WTC11 (cell line): ENCODE measurements around the gene SOCS2. TPM values are rescaled to one million over a fixed set of nuclear protein-coding genes. Genes with fewer than 3 reads are reported as not detected.
A peak's percentile ranks its signal among the peaks of the same experiment; 100 is the strongest.

Experiments
- ATAC-seq: fragments of 200-7000 bp; cut with Tn5 transposase; 2 replicates; pipeline ENCODE4 v1.10.0; 2021; ENCODE audit warnings: mild to moderate bottlenecking, moderate library complexity
- CTCF ChIA-PET: fragments of 300-600 bp; sonication (Branson Sonifier 250); formaldehyde crosslinking; loops from one replicate; lab custom pipeline; 2021; ENCODE audit warnings: antibody characterized with exemption; lab: Charles Lee
- POLR2A ChIA-PET: fragments of 350-600 bp; sonication (Branson Sonifier 250); formaldehyde crosslinking; loops from one replicate; lab custom pipeline; 2021; ENCODE audit warnings: antibody characterized with exemption; lab: Charles Lee
- DNase-seq: peaks from one replicate; pipeline ENCODE4 v3.0.0; 2021; ENCODE audit warnings: low spot score
- H3K27ac Mint-ChIP-seq: 2 replicates; pipeline ENCODE4 v1.8.0; 2021; ENCODE audit warnings: mixed read lengths
- H3K27me3 Mint-ChIP-seq: 2 replicates; pipeline ENCODE4 v1.8.0; 2021; ENCODE audit warnings: low read depth, mild to moderate bottlenecking, moderate library complexity, mixed read lengths
- H3K36me3 Mint-ChIP-seq: 2 replicates; pipeline ENCODE4 v1.8.0; 2021; ENCODE audit warnings: mixed read lengths
- H3K4me1 Mint-ChIP-seq: 2 replicates; pipeline ENCODE4 v1.8.0; 2022; ENCODE audit warnings: mixed read lengths
- H3K4me3 Mint-ChIP-seq: 2 replicates; pipeline ENCODE4 v1.8.0; 2021; ENCODE audit warnings: mild to moderate bottlenecking, moderate library complexity, mixed read lengths
- H3K9me3 Mint-ChIP-seq: 2 replicates; pipeline ENCODE4 v1.8.0; 2021; ENCODE audit warnings: mixed read lengths
- ATF3 ChIP-seq: sonication (generic); formaldehyde crosslinking; conservative IDR thresholded peaks from 2 replicates; pipeline ENCODE4 v1.8.1; 2022; ENCODE audit warnings: mild to moderate bottlenecking, missing genetic modification reagents
- ATF6 ChIP-seq: sonication (generic); formaldehyde crosslinking; IDR thresholded peaks from 2 replicates; pipeline ENCODE4 v1.8.1; 2023; ENCODE audit warnings: mild to moderate bottlenecking, missing genetic modification reagents
- ELF4 ChIP-seq: sonication (generic); formaldehyde crosslinking; IDR thresholded peaks from 2 replicates; pipeline ENCODE4 v1.8.1; 2022; ENCODE audit warnings: low read depth, mild to moderate bottlenecking, moderate library complexity, missing genetic modification reagents
- FOXP4 ChIP-seq: sonication (generic); formaldehyde crosslinking; IDR thresholded peaks from 2 replicates; pipeline ENCODE4 v1.8.0; 2022; ENCODE audit warnings: mild to moderate bottlenecking, missing genetic modification reagents
- GABPB1 ChIP-seq: sonication (generic); formaldehyde crosslinking; IDR thresholded peaks from 2 replicates; pipeline ENCODE4 v1.8.1; 2023; ENCODE audit warnings: mild to moderate bottlenecking, missing genetic modification reagents
- KAT7 ChIP-seq: sonication (generic); formaldehyde crosslinking; IDR thresholded peaks from 2 replicates; pipeline ENCODE4 v1.8.1; 2023; ENCODE audit warnings: missing genetic modification reagents, mild to moderate bottlenecking, borderline replicate concordance
- MAX ChIP-seq: sonication (generic); formaldehyde crosslinking; IDR thresholded peaks from 2 replicates; pipeline ENCODE4 v1.8.0; 2022; ENCODE audit warnings: mild to moderate bottlenecking, missing genetic modification reagents
- NFATC4 ChIP-seq: fragments of 250-450 bp; sonication (Bioruptor Pico); IDR thresholded peaks from 2 replicates; pipeline ENCODE4 v1.9.0; 2021; ENCODE audit warnings: mild to moderate bottlenecking
- NFYB ChIP-seq: sonication (generic); formaldehyde crosslinking; conservative IDR thresholded peaks from 2 replicates; pipeline ENCODE4 v1.8.0; 2022; ENCODE audit warnings: low read depth, missing genetic modification reagents
- RORB ChIP-seq: fragments of 250-450 bp; sonication (Bioruptor Pico); IDR thresholded peaks from 2 replicates; pipeline ENCODE4 v1.9.0; 2021; ENCODE audit warnings: mild to moderate bottlenecking
- SMAD3 ChIP-seq: sonication (generic); formaldehyde crosslinking; IDR thresholded peaks from 2 replicates; pipeline ENCODE4 v1.8.0; 2022; ENCODE audit warnings: missing genetic modification reagents, mild to moderate bottlenecking, borderline replicate concordance
- SMAD4 ChIP-seq: sonication (generic); formaldehyde crosslinking; IDR thresholded peaks from 2 replicates; pipeline ENCODE4 v1.8.0; 2022; ENCODE audit warnings: mild to moderate bottlenecking, missing genetic modification reagents
- SP1 ChIP-seq: sonication (generic); formaldehyde crosslinking; conservative IDR thresholded peaks from 2 replicates; pipeline ENCODE4 v1.8.1; 2022; ENCODE audit warnings: missing genetic modification reagents
- TCF7 ChIP-seq: sonication (generic); formaldehyde crosslinking; IDR thresholded peaks from 2 replicates; pipeline ENCODE4 v1.8.0; 2022; ENCODE audit warnings: mild to moderate bottlenecking, low read depth, missing genetic modification reagents, moderate library complexity
- TEAD1 ChIP-seq: sonication (generic); formaldehyde crosslinking; IDR thresholded peaks from 2 replicates; pipeline ENCODE4 v1.8.0; 2022; ENCODE audit warnings: mild to moderate bottlenecking, missing genetic modification reagents
- TEAD4 ChIP-seq: sonication (generic); formaldehyde crosslinking; IDR thresholded peaks from 2 replicates; pipeline ENCODE4 v1.8.0; 2022; ENCODE audit warnings: mild to moderate bottlenecking, missing genetic modification reagents
- TP53 ChIP-seq: sonication (generic); formaldehyde crosslinking; IDR thresholded peaks from 2 replicates; pipeline ENCODE4 v1.8.1; 2023; ENCODE audit warnings: mild to moderate bottlenecking, missing genetic modification reagents
- ZBTB43 ChIP-seq: sonication (generic); formaldehyde crosslinking; IDR thresholded peaks from 2 replicates; pipeline ENCODE4 v1.8.1; 2023; ENCODE audit warnings: mild to moderate bottlenecking, missing genetic modification reagents
- ZNF121 ChIP-seq: sonication (generic); formaldehyde crosslinking; IDR thresholded peaks from 2 replicates; pipeline ENCODE4 v1.8.0; 2023; ENCODE audit warnings: missing genetic modification reagents
- ZNF512 ChIP-seq: sonication (generic); formaldehyde crosslinking; IDR thresholded peaks from 2 replicates; pipeline ENCODE4 v1.8.1; 2022; ENCODE audit warnings: missing genetic modification reagents, borderline replicate concordance
- ZNF532 ChIP-seq: fragments of 250-450 bp; sonication (Bioruptor Pico); IDR thresholded peaks from 2 replicates; pipeline ENCODE4 v1.9.0; 2021; ENCODE audit warnings: mild to moderate bottlenecking, borderline replicate concordance
- total RNA-seq: library from RNA; stranded (reverse); gene quantifications from 3 replicates; pipeline ENCODE4 v1.2.3, GENCODE V29; 2021

SOCS2 gene
- total RNA-seq, 1 experiment from 2014 or later = 44.4 TPM

GRCh38 chr12:93616584-93617101 is 44.2 kb downstream of the SOCS2 start:
- Mint-ChIP-seq H3K27me3 (no peaks in the 10 kb centered on the region; the same call in 1 of the 2 replicates), H3K4me3 (no peak overlapping the region; the same call in 1 of the 2 replicates), H3K9me3 (peaks cover 12% of the 10 kb centered on the region), H3K36me3 (0 out of 2 replicates have a peak, but pooled peaks cover 5% of the 10 kb centered on the region), H3K27ac (peak overlapping the region; percentile 78), H3K4me1 (peaks cover 51% of the 10 kb centered on the region)
- DNase-seq (peak; percentile 48), ATAC-seq (peak; percentile 86)
- ChIA-PET POLR2A (no interaction called here), CTCF (interaction anchor here (1.5 kb wide), 1 partner anchor 47 kb away, joined by 4 read pairs; no protein-coding TSS in a partner anchor)
- no peak for TF ChIP-seq ELF4
- no peak for TF ChIP-seq NFATC4 (CRISPR knock-in tag)
- TF ChIP-seq ZNF512 = no peak
- TF ChIP-seq KAT7 (CRISPR knock-in tag) = no peak
- no peak for TF ChIP-seq GABPB1 (CRISPR knock-in tag)
- no peak for TF ChIP-seq TCF7 (CRISPR knock-in tag)
- no peak for TF ChIP-seq TEAD4 (CRISPR knock-in tag)
- TF ChIP-seq ZNF532 (CRISPR knock-in tag) = no peak
- no peak for TF ChIP-seq SMAD3 (CRISPR knock-in tag)
- TF ChIP-seq ZNF121 (CRISPR knock-in tag) = no peak
- TF ChIP-seq NFYB (CRISPR knock-in tag) = no peak
- peak; percentile 47; the same call in 1 of the 2 replicates for TF ChIP-seq MAX (CRISPR knock-in tag)
- no peak for TF ChIP-seq ATF3 (CRISPR knock-in tag)
- no peak for TF ChIP-seq TP53 (CRISPR knock-in tag)
- 0 out of 2 replicates have a peak, but pooled peaks have one; percentile 38 for TF ChIP-seq SP1 (CRISPR knock-in tag)
- TF ChIP-seq TEAD1 = peak; percentile 88
- no peak for TF ChIP-seq ATF6 (CRISPR knock-in tag)
- no peak for TF ChIP-seq SMAD4 (CRISPR knock-in tag)
- no peak for TF ChIP-seq RORB (CRISPR knock-in tag)
- TF ChIP-seq ZBTB43 (CRISPR knock-in tag) = no peak
- no peak for TF ChIP-seq FOXP4 (CRISPR knock-in tag)
